Measurements from ENCODE around the gene ROBO1. TPM values are rescaled to one million over a fixed set of nuclear protein-coding genes. Genes with fewer than 3 reads are reported as not detected.
A peak's percentile ranks its signal among the peaks of the same experiment; 100 is the strongest.

ROBO1 gene
- total RNA-seq, 1 experiment from 2014 or later, result 67.6 TPM

DNA sequence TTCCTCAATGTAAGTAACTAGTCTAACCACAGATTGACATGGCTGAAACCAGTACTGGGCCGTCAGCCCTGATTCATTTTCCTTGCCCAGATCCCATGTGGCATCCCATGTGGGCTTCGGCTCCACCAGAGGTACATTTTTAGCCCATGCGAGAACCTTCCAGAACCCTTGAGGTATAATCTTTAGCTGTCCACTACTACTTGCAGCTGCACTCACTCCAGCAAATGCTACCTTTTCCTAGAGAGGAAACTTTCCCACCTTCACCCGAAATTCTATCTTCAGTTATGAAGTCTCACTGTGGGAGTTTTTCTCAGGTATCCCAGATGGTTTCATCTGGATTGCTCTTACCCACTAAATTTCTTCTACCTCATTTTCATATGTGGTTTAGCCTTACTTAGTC, 907.2 kb downstream of the ROBO1 start:
- no peak overlapping the region for H3K4me3 ChIP-seq (ENCODE audit: low read depth, low read length, poor library complexity, severe bottlenecking)
- POLR2A ChIA-PET (ENCODE audit: low non-redundant PET), result no interaction called here
- no peak for TF ChIP-seq EZH2 (IDR thresholded peaks at IDR 0.05; ENCODE audit: borderline replicate concordance, low read depth, low read length, poor library complexity, severe bottlenecking)
- TF ChIP-seq, protein P1, sequence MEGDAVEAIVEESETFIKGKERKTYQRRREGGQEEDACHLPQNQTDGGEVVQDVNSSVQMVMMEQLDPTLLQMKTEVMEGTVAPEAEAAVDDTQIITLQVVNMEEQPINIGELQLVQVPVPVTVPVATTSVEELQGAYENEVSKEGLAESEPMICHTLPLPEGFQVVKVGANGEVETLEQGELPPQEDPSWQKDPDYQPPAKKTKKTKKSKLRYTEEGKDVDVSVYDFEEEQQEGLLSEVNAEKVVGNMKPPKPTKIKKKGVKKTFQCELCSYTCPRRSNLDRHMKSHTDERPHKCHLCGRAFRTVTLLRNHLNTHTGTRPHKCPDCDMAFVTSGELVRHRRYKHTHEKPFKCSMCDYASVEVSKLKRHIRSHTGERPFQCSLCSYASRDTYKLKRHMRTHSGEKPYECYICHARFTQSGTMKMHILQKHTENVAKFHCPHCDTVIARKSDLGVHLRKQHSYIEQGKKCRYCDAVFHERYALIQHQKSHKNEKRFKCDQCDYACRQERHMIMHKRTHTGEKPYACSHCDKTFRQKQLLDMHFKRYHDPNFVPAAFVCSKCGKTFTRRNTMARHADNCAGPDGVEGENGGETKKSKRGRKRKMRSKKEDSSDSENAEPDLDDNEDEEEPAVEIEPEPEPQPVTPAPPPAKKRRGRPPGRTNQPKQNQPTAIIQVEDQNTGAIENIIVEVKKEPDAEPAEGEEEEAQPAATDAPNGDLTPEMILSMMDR (conservative IDR thresholded peaks at IDR 0.05; ENCODE audit: low read depth, low read length), result no peak
- H3K4me1 ChIP-seq (ENCODE audit: insufficient read depth, low read length, poor library complexity, severe bottlenecking), result peaks cover 16% of the 10 kb centered on the region
- no peaks in the 10 kb centered on the region for H3K27me3 ChIP-seq (replicated peaks; ENCODE audit: insufficient read depth, low read depth, low read length, poor library complexity)
- intact Hi-C loops (cut with micrococcal nuclease; ENCODE audit: unreplicated experiment), result no loop called here
- H3K9me3 ChIP-seq (ENCODE audit: low read depth, low read length, poor library complexity, severe bottlenecking), result no peaks in the 10 kb centered on the region
- CTCF ChIA-PET, result no interaction called here
- DNase-seq (ENCODE audit: low spot score), result no peak
- BruUV-seq (replicated peaks), result no TSS peak
- no peaks in the 10 kb centered on the region for H3K36me3 ChIP-seq (ENCODE audit: insufficient read depth, low read length, poor library complexity, severe bottlenecking)
- no peak overlapping the region for H3K27ac ChIP-seq (ENCODE audit: low read depth, low read length, poor library complexity, severe bottlenecking)

DNA sequence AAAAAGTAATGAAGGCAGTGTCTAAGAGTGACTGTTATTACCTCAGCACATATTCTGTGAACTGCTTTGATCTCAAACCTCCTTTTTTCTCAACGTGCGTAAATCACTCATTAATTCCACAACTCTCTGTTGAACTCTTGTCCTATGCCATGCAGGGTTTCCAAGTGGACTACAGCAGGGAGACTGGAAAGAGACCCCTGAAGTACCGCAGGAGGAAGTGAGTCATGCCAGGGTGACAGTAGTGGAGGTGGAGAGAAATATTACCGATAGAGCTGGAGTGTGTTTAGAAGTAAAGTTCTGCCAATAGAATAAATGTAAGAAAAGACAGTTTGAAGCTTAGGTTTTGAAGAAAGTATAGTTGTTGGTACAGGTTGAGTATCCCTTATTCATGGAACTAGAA, 908.9 kb downstream of the ROBO1 start:
- TF ChIP-seq, protein P1 (conservative IDR thresholded peaks at IDR 0.05; ENCODE audit: low read depth, low read length), result no peak
- TF ChIP-seq EZH2 (IDR thresholded peaks at IDR 0.05; ENCODE audit: borderline replicate concordance, low read depth, low read length, poor library complexity, severe bottlenecking), result no peak
- Histone ChIP-seq H3K9me3 (ENCODE audit: low read depth, low read length, poor library complexity, severe bottlenecking) (no peaks in the 10 kb centered on the region), H3K27me3 (replicated peaks; ENCODE audit: insufficient read depth, low read depth, low read length, poor library complexity) (no peaks in the 10 kb centered on the region), H3K27ac (ENCODE audit: low read depth, low read length, poor library complexity, severe bottlenecking) (no peak overlapping the region), H3K4me3 (ENCODE audit: low read depth, low read length, poor library complexity, severe bottlenecking) (no peak overlapping the region), H3K36me3 (ENCODE audit: insufficient read depth, low read length, poor library complexity, severe bottlenecking) (no peaks in the 10 kb centered on the region), H3K4me1 (ENCODE audit: insufficient read depth, low read length, poor library complexity, severe bottlenecking) (peaks cover 25% of the 10 kb centered on the region)
- DNase-seq (ENCODE audit: low spot score), result peak; percentile 31
- ChIA-PET POLR2A (ENCODE audit: low non-redundant PET) (interaction anchor here (0.6 kb wide), 1 partner anchor 12 kb away, joined by 12 read pairs; no protein-coding TSS in a partner anchor), CTCF (no interaction called here)
- no TSS peak for BruUV-seq (replicated peaks)
- intact Hi-C loops (cut with micrococcal nuclease; ENCODE audit: unreplicated experiment), result no loop called here

DNA sequence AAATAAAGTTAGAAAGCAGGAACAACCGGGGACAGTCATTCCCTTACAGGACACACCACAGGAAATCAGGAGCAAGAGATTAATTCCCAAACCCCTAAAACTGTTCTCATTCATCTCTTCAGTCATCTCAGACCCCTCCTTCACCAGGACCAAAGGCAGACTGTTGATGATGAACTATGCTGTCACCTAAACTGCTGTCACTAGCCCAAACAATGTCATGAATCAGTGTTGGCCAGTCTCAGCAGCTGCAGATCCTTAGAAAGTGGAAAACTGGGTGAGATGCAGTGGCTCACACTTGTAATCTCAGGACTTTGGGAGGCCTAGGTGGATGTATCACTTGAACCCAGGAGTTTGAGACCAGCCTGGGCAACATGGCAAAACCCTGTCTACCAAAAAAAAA, 909.6 kb downstream of the ROBO1 start:
- intact Hi-C loops (cut with micrococcal nuclease; ENCODE audit: unreplicated experiment), result no loop called here
- no TSS peak for BruUV-seq (replicated peaks)
- Histone ChIP-seq H3K4me3 (ENCODE audit: low read depth, low read length, poor library complexity, severe bottlenecking) (no peak overlapping the region), H3K9me3 (ENCODE audit: low read depth, low read length, poor library complexity, severe bottlenecking) (no peaks in the 10 kb centered on the region), H3K4me1 (ENCODE audit: insufficient read depth, low read length, poor library complexity, severe bottlenecking) (peaks cover 23% of the 10 kb centered on the region), H3K27me3 (replicated peaks; ENCODE audit: insufficient read depth, low read depth, low read length, poor library complexity) (no peaks in the 10 kb centered on the region), H3K36me3 (ENCODE audit: insufficient read depth, low read length, poor library complexity, severe bottlenecking) (no peaks in the 10 kb centered on the region), H3K27ac (ENCODE audit: low read depth, low read length, poor library complexity, severe bottlenecking) (no peak overlapping the region)
- no peak for DNase-seq (ENCODE audit: low spot score)
- ChIA-PET POLR2A (ENCODE audit: low non-redundant PET) (interaction anchor here (0.6 kb wide), 1 partner anchor 13 kb away, joined by 12 read pairs; no protein-coding TSS in a partner anchor), CTCF (no interaction called here)
- TF ChIP-seq EZH2 (IDR thresholded peaks at IDR 0.05; ENCODE audit: borderline replicate concordance, low read depth, low read length, poor library complexity, severe bottlenecking), result no peak
- TF ChIP-seq, protein P1 (conservative IDR thresholded peaks at IDR 0.05; ENCODE audit: low read depth, low read length), result no peak

Measured in A673 (cell line).